ENCODE measurements around the gene MAGED1.

MAGED1 gene

GRCh38 chrX:51892921-51893745, at the start of gene MAGED1:
TSS of gene MAGED1 (plus strand) at chrX:51893623. CDS start at chrX:51894305, 682 bp downstream.
- DNase-seq = peak; percentile 70

GRCh38 chrX:51847463-51847862, 46.0 kb upstream of the MAGED1 start:
- DNase-seq = no peak

GRCh38 chrX:51851507-51852085, 41.8 kb upstream of the MAGED1 start:
- no peak for DNase-seq

- DNase-seq = no peak
Observed at GRCh38 chrX:51852096-51852495, 41.3 kb upstream of the MAGED1 start.

- DNase-seq = no peak
Observed at GRCh38 chrX:51852621-51853020, 40.8 kb upstream of the MAGED1 start.

GRCh38 chrX:51853251-51853650, 40.2 kb upstream of the MAGED1 start:
- no peak for DNase-seq

GRCh38 chrX:51855698-51856097, 37.7 kb upstream of the MAGED1 start:
- DNase-seq = no peak

GRCh38 chrX:51857159-51857733, 36.2 kb upstream of the MAGED1 start:
- DNase-seq = no peak

GRCh38 chrX:51860679-51861078, 32.7 kb upstream of the MAGED1 start:
- no peak for DNase-seq

- no peak for DNase-seq
Observed at GRCh38 chrX:51862920-51863319, 30.5 kb upstream of the MAGED1 start.

- DNase-seq = no peak
Observed at GRCh38 chrX:51866210-51866609, 27.2 kb upstream of the MAGED1 start.

- DNase-seq = no peak
Observed at GRCh38 chrX:51867626-51868025, 25.8 kb upstream of the MAGED1 start.

GRCh38 chrX:51870354-51870753, 23.1 kb upstream of the MAGED1 start:
- no peak for DNase-seq

- no peak for DNase-seq
Observed at GRCh38 chrX:51874123-51874522, 19.3 kb upstream of the MAGED1 start.

GRCh38 chrX:51876441-51876840, 17.0 kb upstream of the MAGED1 start:
- no peak for DNase-seq

- no peak for DNase-seq
Observed at GRCh38 chrX:51878056-51878455, 15.4 kb upstream of the MAGED1 start.

GRCh38 chrX:51889851-51890250, 3.6 kb upstream of the MAGED1 start:
- no peak for DNase-seq

- DNase-seq = no peak
Observed at GRCh38 chrX:51891245-51891644, 2.2 kb upstream of the MAGED1 start.

GRCh38 chrX:51891821-51892551, 1.4 kb upstream of the MAGED1 start:
- DNase-seq = peak; percentile 2

GRCh38 chrX:51893931-51894696, 691 bp downstream of the MAGED1 start:
- DNase-seq = no peak

GRCh38 chrX:51894697-51895336, 1.4 kb downstream of the MAGED1 start:
- no peak for DNase-seq

GRCh38 chrX:51896626-51897025, 3.2 kb downstream of the MAGED1 start:
- DNase-seq = no peak
